ENCODE results near the gene TSACC. TPM values are rescaled to one million over a fixed set of nuclear protein-coding genes. Genes with fewer than 3 reads are reported as not detected.

The TSACC gene
- total RNA-seq, 1 experiment from 2014 or later = 0.15 TPM

DNA sequence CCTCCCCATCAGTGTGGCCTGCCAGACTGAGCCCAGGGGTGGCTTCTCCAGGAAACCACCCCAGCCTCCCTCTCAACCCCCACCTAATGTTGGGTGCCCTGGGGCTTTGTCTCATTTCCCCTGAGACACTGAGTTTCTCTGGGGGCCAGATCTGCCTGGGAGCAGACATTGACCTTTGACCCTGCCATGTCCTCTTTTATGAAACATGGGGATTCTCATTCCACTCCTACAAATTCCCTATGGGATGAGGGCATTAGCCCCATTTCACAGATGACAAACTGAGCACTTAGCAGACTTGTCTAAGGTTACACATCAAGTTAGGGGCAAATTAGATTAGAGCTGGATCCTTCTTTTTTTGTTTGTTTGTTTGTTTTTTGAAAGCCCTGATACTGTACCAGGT, 54.8 kb downstream of the TSACC start:
- DNase-seq (ENCODE audit: low spot score) = no peak

- no peak for DNase-seq (ENCODE audit: low spot score)
These were observed 55.8 kb downstream of the TSACC start for GRCh38 chr1:156394082-156394481.

DNA sequence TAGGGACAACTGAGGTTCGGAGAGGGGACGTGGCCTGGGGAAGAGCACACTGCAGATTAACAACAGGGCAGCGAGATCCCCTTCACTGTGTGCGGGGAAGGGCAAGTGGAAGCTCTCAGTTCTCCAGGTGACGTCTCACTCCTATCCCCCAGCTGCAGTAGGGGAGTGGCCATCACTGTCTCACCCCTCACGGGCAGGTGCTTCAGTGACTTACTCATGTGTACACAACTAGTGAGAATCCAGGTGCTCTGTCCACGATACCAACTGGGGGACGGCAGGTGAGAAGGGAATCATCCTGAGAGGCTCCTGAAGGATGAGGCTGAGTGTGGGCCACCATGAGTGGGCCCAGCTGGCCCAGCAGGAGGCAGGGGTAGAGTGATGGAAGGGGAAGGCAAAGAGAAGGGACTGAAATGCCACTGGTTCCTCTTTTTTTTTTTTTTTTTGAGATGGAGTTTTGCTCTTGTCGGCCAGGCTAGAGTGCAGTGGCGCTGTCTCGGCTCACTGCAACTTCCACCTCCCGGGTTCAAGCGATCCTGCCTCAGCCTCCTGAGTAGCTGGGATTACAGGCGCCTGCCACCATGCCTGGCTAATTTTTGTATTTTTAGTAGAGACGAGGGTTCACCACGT, 56.6 kb downstream of the TSACC start:
- no peak for DNase-seq (ENCODE audit: low spot score)

Other genes with a start within 250 kb of the TSACC start
- 1,664 and 1,875 TPM in 2 replicates for gene LMNA, start 223.8 kb upstream of the TSACC start, total RNA-seq (2014; rRNA removed; shearing (Covaris generic))
- gene SEMA4A, start 184.9 kb upstream of the TSACC start, total RNA-seq (2014; rRNA removed; shearing (Covaris generic)) = 5.1 and 11.6 TPM in 2 replicates
- 15.3 and 21.6 TPM in 2 replicates for gene SLC25A44, start 144.4 kb upstream of the TSACC start, total RNA-seq (2014; rRNA removed; shearing (Covaris generic))
- gene PMF1, start 125.5 kb upstream of the TSACC start, total RNA-seq (2014; rRNA removed; shearing (Covaris generic)) = 111 and 122 TPM in 2 replicates
- 0.23 and 0.34 TPM in 2 replicates for gene BGLAP, start 96.3 kb upstream of the TSACC start, total RNA-seq (2014; rRNA removed; shearing (Covaris generic))
- 6.5 and 7.0 TPM in 2 replicates for gene PAQR6, start 90.5 kb upstream of the TSACC start, total RNA-seq (2014; rRNA removed; shearing (Covaris generic))
- gene SMG5, start 55.7 kb upstream of the TSACC start, total RNA-seq (2014; rRNA removed; shearing (Covaris generic)) = 135 and 146 TPM in 2 replicates
- 4.4 and 5.6 TPM in 2 replicates for gene TMEM79, start 54.2 kb upstream of the TSACC start, total RNA-seq (2014; rRNA removed; shearing (Covaris generic))
- 75.3 and 78.6 TPM in 2 replicates for gene GLMP, start 42.8 kb upstream of the TSACC start, total RNA-seq (2014; rRNA removed; shearing (Covaris generic))
- not detected in 2 replicates for gene VHLL, start 39.2 kb upstream of the TSACC start, total RNA-seq (2014; rRNA removed; shearing (Covaris generic))
- 389 and 419 TPM in 2 replicates for gene CCT3, start 234 bp upstream of the TSACC start, total RNA-seq (2014; rRNA removed; shearing (Covaris generic))
- gene RHBG, start 30.7 kb downstream of the TSACC start, total RNA-seq (2014; rRNA removed; shearing (Covaris generic)) = not detected in 2 replicates
- gene MEF2D, start 162.2 kb downstream of the TSACC start, total RNA-seq (2014; rRNA removed; shearing (Covaris generic)) = 17.8 and 27.4 TPM in 2 replicates
- 55.3 and 61.7 TPM in 2 replicates for gene IQGAP3, start 234.0 kb downstream of the TSACC start, total RNA-seq (2014; rRNA removed; shearing (Covaris generic))
- gene TTC24, start 241.2 kb downstream of the TSACC start, total RNA-seq (2014; rRNA removed; shearing (Covaris generic)) = not detected in 2 replicates

All from HT-29 (cell line).